ENCODE data around the gene UBXN10. TPM values are rescaled to one million over a fixed set of nuclear protein-coding genes. Genes with fewer than 3 reads are reported as not detected.

Gene UBXN10
- polyA plus RNA-seq, 1 donor (not counting 4 experiments of a cell fraction or from before 2014, with no cell fraction given): 0.05 TPM

DNA sequence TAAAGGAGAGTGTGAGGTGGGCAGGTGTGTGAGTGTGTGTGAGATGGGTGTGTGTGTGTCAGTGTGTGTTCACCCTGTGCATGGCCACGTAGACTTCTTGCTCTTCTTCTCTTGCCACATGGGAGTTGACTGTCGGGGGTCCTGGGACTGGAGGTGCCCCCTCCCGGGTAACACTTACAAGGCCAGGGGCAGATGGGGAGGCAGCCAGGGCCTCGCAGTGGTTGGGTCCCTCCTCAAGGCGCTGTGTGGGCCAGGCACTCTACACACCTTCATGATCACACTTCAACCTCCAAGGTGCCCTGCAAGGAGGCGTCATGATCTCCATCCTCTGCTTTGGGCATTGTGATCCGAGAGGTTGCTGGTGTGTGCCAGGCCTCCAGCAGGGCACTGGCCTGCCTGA lies 44.4 kb upstream of the UBXN10 start:
- Histone ChIP-seq H2AFZ (ENCODE audit: control insufficient read depth, low read length) (no peak overlapping the region), H3K4me2 (ENCODE audit: control insufficient read depth, extremely low read depth, insufficient read depth, low read depth, low read length) (no peak overlapping the region), H3K9me1 (ENCODE audit: control insufficient read depth, extremely low read depth, insufficient read depth, low read length) (no peaks in the 10 kb centered on the region), H3K79me2 (ENCODE audit: control insufficient read depth, insufficient read depth, low read length) (no peaks in the 10 kb centered on the region), H3K9ac (ENCODE audit: control insufficient read depth, extremely low read depth, insufficient read depth, low read length) (no peak overlapping the region), H3K4me3 (ENCODE audit: control insufficient read depth in 2 of 3, extremely low read depth in 1 of 3, insufficient read depth in 2 of 3, low read depth in 1 of 3, low read length in 3 of 3) (no peak overlapping the region), H3K4me1 (ENCODE audit: control insufficient read depth, extremely low read depth, insufficient read depth, low read length) (peaks cover 7% of the 10 kb centered on the region), H4K20me1 (ENCODE audit: control insufficient read depth, extremely low read depth, insufficient read depth, low read length) (no peaks in the 10 kb centered on the region), H3K27ac (ENCODE audit: control insufficient read depth, insufficient read depth, low read length) (no peak overlapping the region), H3K36me3 (ENCODE audit: control insufficient read depth in 2 of 2, extremely low read depth in 1 of 2, insufficient read depth in 2 of 2, low read length in 2 of 2) (no peaks in the 10 kb centered on the region), H3K27me3 (ENCODE audit: control insufficient read depth, extremely low read depth, insufficient read depth, low read length) (no peaks in the 10 kb centered on the region), H3K9me3 (ENCODE audit: control insufficient read depth, low read depth, low read length) (no peaks in the 10 kb centered on the region)
- TF ChIP-seq, protein P1, sequence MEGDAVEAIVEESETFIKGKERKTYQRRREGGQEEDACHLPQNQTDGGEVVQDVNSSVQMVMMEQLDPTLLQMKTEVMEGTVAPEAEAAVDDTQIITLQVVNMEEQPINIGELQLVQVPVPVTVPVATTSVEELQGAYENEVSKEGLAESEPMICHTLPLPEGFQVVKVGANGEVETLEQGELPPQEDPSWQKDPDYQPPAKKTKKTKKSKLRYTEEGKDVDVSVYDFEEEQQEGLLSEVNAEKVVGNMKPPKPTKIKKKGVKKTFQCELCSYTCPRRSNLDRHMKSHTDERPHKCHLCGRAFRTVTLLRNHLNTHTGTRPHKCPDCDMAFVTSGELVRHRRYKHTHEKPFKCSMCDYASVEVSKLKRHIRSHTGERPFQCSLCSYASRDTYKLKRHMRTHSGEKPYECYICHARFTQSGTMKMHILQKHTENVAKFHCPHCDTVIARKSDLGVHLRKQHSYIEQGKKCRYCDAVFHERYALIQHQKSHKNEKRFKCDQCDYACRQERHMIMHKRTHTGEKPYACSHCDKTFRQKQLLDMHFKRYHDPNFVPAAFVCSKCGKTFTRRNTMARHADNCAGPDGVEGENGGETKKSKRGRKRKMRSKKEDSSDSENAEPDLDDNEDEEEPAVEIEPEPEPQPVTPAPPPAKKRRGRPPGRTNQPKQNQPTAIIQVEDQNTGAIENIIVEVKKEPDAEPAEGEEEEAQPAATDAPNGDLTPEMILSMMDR (optimal IDR thresholded peaks at IDR 0.05 in 1 of 3, IDR thresholded peaks at IDR 0.05 in 1 of 3, conservative IDR thresholded peaks at IDR 0.05 in 1 of 3; ENCODE audit: extremely low read depth in 1 of 3, insufficient read depth in 2 of 3, low read length in 3 of 3): no peak
- TF ChIP-seq EZH2 (IDR thresholded peaks at IDR 0.05; ENCODE audit: low read length): no peak
- DNase-seq (ENCODE audit: low read depth, low spot score): no peak
- FAIRE-seq: no peak
- dilution Hi-C loops (cut with MboI; ENCODE audit: extremely low pct_ligation_motif_present, low sequenced_read_pairs): no loop called here

- no peak overlapping the region for H3K9ac ChIP-seq (ENCODE audit: control insufficient read depth, extremely low read depth, insufficient read depth, low read length)
- no peaks in the 10 kb centered on the region for H3K36me3 ChIP-seq (ENCODE audit: control insufficient read depth in 2 of 2, extremely low read depth in 1 of 2, insufficient read depth in 2 of 2, low read length in 2 of 2)
- no peak overlapping the region for H3K27ac ChIP-seq (ENCODE audit: control insufficient read depth, insufficient read depth, low read length)
- H3K9me3 ChIP-seq (ENCODE audit: control insufficient read depth, low read depth, low read length): no peaks in the 10 kb centered on the region
- no peak overlapping the region for H3K4me2 ChIP-seq (ENCODE audit: control insufficient read depth, extremely low read depth, insufficient read depth, low read depth, low read length)
- H3K9me1 ChIP-seq (ENCODE audit: control insufficient read depth, extremely low read depth, insufficient read depth, low read length): no peaks in the 10 kb centered on the region
- no peaks in the 10 kb centered on the region for H3K27me3 ChIP-seq (ENCODE audit: control insufficient read depth, extremely low read depth, insufficient read depth, low read length)
- no peak overlapping the region for H3K4me3 ChIP-seq (ENCODE audit: control insufficient read depth in 2 of 3, extremely low read depth in 1 of 3, insufficient read depth in 2 of 3, low read depth in 1 of 3, low read length in 3 of 3)
- peaks cover 5% of the 10 kb centered on the region for H3K4me1 ChIP-seq (ENCODE audit: control insufficient read depth, extremely low read depth, insufficient read depth, low read length)
- FAIRE-seq (no peak), DNase-seq (ENCODE audit: low read depth, low spot score) (no peak)
- TF ChIP-seq, protein P1 (optimal IDR thresholded peaks at IDR 0.05 in 1 of 3, IDR thresholded peaks at IDR 0.05 in 1 of 3, conservative IDR thresholded peaks at IDR 0.05 in 1 of 3; ENCODE audit: extremely low read depth in 1 of 3, insufficient read depth in 2 of 3, low read length in 3 of 3): no peak
- no peak for TF ChIP-seq EZH2 (IDR thresholded peaks at IDR 0.05; ENCODE audit: low read length)
- H3K79me2 ChIP-seq (ENCODE audit: control insufficient read depth, insufficient read depth, low read length): no peaks in the 10 kb centered on the region
- dilution Hi-C loops (cut with MboI; ENCODE audit: extremely low pct_ligation_motif_present, low sequenced_read_pairs): no loop called here
- H4K20me1 ChIP-seq (ENCODE audit: control insufficient read depth, extremely low read depth, insufficient read depth, low read length): no peaks in the 10 kb centered on the region
- H2AFZ ChIP-seq (ENCODE audit: control insufficient read depth, low read length): no peak overlapping the region
Measured at GRCh38 chr1:20142001-20142710, 43.7 kb upstream of the UBXN10 start.
